ENCODE measurements around the gene ZBP1.
A peak's percentile ranks its signal among the peaks of the same experiment; 100 is the strongest.

The ZBP1 gene

GRCh38 chr20:57625181-57625958 lies 5.1 kb upstream of the ZBP1 start:
- Histone ChIP-seq H3K9ac (ENCODE audit: low read depth, low read length, poor library complexity, severe bottlenecking) (no peak overlapping the region), H3K79me2 (ENCODE audit: insufficient read depth, low read length) (no peaks in the 10 kb centered on the region), H3K9me3 (ENCODE audit: insufficient read depth, low read depth, low read length) (no peaks in the 10 kb centered on the region), H3K27me3 (ENCODE audit: insufficient read depth, low read length, poor library complexity, severe bottlenecking) (peaks cover 15% of the 10 kb centered on the region), H3K4me2 (ENCODE audit: low read depth, low read length, poor library complexity, severe bottlenecking) (no peak overlapping the region), H3K4me1 (ENCODE audit: insufficient read depth, low read length, poor library complexity, severe bottlenecking) (peaks cover 25% of the 10 kb centered on the region), H3K4me3 (ENCODE audit: low read length, poor library complexity, severe bottlenecking) (no peak overlapping the region), H2AFZ (ENCODE audit: low read length) (no peak overlapping the region), H4K20me1 (ENCODE audit: insufficient read depth, low read length, poor library complexity, severe bottlenecking) (no peaks in the 10 kb centered on the region), H3F3A (ENCODE audit: low read depth) (no peaks in the 10 kb centered on the region), H3K36me3 (ENCODE audit: insufficient read depth, low read length) (no peaks in the 10 kb centered on the region), H3K9me2 (replicated peaks; ENCODE audit: low read depth, low read length) (no peaks in the 10 kb centered on the region)
- TF ChIP-seq EZH2phosphoT487 (IDR thresholded peaks at IDR 0.05; ENCODE audit: borderline replicate concordance) = no peak
- TF ChIP-seq, protein P1, sequence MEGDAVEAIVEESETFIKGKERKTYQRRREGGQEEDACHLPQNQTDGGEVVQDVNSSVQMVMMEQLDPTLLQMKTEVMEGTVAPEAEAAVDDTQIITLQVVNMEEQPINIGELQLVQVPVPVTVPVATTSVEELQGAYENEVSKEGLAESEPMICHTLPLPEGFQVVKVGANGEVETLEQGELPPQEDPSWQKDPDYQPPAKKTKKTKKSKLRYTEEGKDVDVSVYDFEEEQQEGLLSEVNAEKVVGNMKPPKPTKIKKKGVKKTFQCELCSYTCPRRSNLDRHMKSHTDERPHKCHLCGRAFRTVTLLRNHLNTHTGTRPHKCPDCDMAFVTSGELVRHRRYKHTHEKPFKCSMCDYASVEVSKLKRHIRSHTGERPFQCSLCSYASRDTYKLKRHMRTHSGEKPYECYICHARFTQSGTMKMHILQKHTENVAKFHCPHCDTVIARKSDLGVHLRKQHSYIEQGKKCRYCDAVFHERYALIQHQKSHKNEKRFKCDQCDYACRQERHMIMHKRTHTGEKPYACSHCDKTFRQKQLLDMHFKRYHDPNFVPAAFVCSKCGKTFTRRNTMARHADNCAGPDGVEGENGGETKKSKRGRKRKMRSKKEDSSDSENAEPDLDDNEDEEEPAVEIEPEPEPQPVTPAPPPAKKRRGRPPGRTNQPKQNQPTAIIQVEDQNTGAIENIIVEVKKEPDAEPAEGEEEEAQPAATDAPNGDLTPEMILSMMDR (conservative IDR thresholded peaks at IDR 0.05; ENCODE audit: low read length) = no peak

GRCh38 chr20:57624124-57624523 lies 3.9 kb upstream of the ZBP1 start:
- no peaks in the 10 kb centered on the region for H4K20me1 ChIP-seq (ENCODE audit: insufficient read depth, low read length, poor library complexity, severe bottlenecking)
- H3K4me1 ChIP-seq (ENCODE audit: insufficient read depth, low read length, poor library complexity, severe bottlenecking) = peaks cover 37% of the 10 kb centered on the region
- no peaks in the 10 kb centered on the region for H3K79me2 ChIP-seq (ENCODE audit: insufficient read depth, low read length)
- H3F3A ChIP-seq (ENCODE audit: low read depth) = 0 out of 2 replicates have a peak, but pooled peaks cover under 1% of the 10 kb centered on the region
- no peaks in the 10 kb centered on the region for H3K36me3 ChIP-seq (ENCODE audit: insufficient read depth, low read length)
- TF ChIP-seq, protein P1 (conservative IDR thresholded peaks at IDR 0.05; ENCODE audit: low read length) = no peak
- TF ChIP-seq EZH2phosphoT487 (IDR thresholded peaks at IDR 0.05; ENCODE audit: borderline replicate concordance) = no peak
- H3K9me2 ChIP-seq (replicated peaks; ENCODE audit: low read depth, low read length) = no peaks in the 10 kb centered on the region
- H3K27me3 ChIP-seq (ENCODE audit: insufficient read depth, low read length, poor library complexity, severe bottlenecking) = peaks cover 20% of the 10 kb centered on the region
- H2AFZ ChIP-seq (ENCODE audit: low read length) = no peak overlapping the region
- H3K9me3 ChIP-seq (ENCODE audit: insufficient read depth, low read depth, low read length) = no peaks in the 10 kb centered on the region
- no peak overlapping the region for H3K4me2 ChIP-seq (ENCODE audit: low read depth, low read length, poor library complexity, severe bottlenecking)
- H3K4me3 ChIP-seq (ENCODE audit: low read length, poor library complexity, severe bottlenecking) = no peak overlapping the region
- no peak overlapping the region for H3K9ac ChIP-seq (ENCODE audit: low read depth, low read length, poor library complexity, severe bottlenecking)

DNA sequence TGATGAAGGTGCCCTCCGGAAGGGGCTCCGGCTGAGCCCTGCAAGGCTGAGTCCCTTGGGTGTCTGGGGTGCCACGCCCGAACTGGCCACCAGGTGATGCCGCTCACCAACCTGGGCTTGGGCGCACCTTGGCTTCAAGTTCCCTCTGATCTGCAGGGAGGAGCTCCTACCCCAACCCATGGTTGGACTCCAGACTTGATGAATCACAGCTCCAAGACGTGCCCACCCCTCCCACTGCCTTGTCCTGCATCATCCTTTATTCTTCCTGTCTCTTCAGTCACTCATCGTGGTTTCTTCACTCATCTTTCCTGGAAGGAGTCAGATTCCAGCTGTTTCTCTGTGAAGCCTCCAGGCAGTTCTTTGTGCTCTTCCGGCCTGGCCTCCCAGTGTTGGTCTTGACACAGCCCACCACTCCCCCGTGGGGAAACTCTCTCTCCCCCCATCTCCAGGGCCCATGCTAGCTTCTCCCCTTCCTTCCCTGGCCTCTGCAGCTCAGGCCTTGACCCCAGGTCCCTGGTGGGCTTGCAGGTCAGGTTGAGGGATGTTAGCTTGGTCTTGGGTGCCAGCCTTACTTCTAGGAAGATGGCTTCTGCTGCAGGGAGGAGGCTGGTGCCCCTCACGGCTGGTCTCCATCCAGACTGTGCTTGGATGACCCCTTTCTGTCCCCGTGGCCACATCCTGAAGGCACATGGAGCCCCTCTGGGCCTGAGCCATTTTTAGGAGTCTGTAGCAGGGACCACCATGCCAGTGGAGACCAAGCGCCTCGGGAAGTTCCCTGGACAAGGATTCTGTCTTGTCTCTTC lies 2.6 kb upstream of the ZBP1 start:
- Histone ChIP-seq H3K4me1 (ENCODE audit: insufficient read depth, low read length, poor library complexity, severe bottlenecking) (peaks cover 42% of the 10 kb centered on the region), H3K79me2 (ENCODE audit: insufficient read depth, low read length) (no peaks in the 10 kb centered on the region), H3K27me3 (ENCODE audit: insufficient read depth, low read length, poor library complexity, severe bottlenecking) (peaks cover 27% of the 10 kb centered on the region), H3K9me2 (replicated peaks; ENCODE audit: low read depth, low read length) (no peaks in the 10 kb centered on the region), H3K9ac (ENCODE audit: low read depth, low read length, poor library complexity, severe bottlenecking) (no peak overlapping the region), H3K4me2 (ENCODE audit: low read depth, low read length, poor library complexity, severe bottlenecking) (no peak overlapping the region), H3F3A (ENCODE audit: low read depth) (0 out of 2 replicates have a peak, but pooled peaks cover 5% of the 10 kb centered on the region), H3K4me3 (ENCODE audit: low read length, poor library complexity, severe bottlenecking) (no peak overlapping the region), H3K36me3 (ENCODE audit: insufficient read depth, low read length) (no peaks in the 10 kb centered on the region), H3K9me3 (ENCODE audit: insufficient read depth, low read depth, low read length) (no peaks in the 10 kb centered on the region), H2AFZ (ENCODE audit: low read length) (no peak overlapping the region), H4K20me1 (ENCODE audit: insufficient read depth, low read length, poor library complexity, severe bottlenecking) (no peaks in the 10 kb centered on the region)
- TF ChIP-seq EZH2phosphoT487 (IDR thresholded peaks at IDR 0.05; ENCODE audit: borderline replicate concordance) = no peak
- TF ChIP-seq, protein P1 (conservative IDR thresholded peaks at IDR 0.05; ENCODE audit: low read length) = peak; percentile 92

Data from Loucy (cell line).